Measurements from ENCODE around the gene C3.

Gene C3

GRCh38 chr19:6719540-6719861, 949 bp downstream of the C3 start:
- no peak overlapping the region for H3K4me3 ChIP-seq (ENCODE audit: low read length)
- no peak for DNase-seq (ENCODE audit: low read depth)
- TF ChIP-seq CTCF (conservative IDR thresholded peaks at IDR 0.05; ENCODE audit: low read length), result no peak

- H3K4me3 ChIP-seq (ENCODE audit: low read length), result no peak overlapping the region
- TF ChIP-seq CTCF (conservative IDR thresholded peaks at IDR 0.05; ENCODE audit: low read length), result no peak
- DNase-seq (ENCODE audit: low read depth), result peak; percentile 5
Measured at GRCh38 chr19:6718741-6719539, 1.5 kb downstream of the C3 start.

GRCh38 chr19:6718111-6718740, 2.2 kb downstream of the C3 start:
- H3K4me3 ChIP-seq (ENCODE audit: low read length), result no peak overlapping the region
- no peak for DNase-seq (ENCODE audit: low read depth)
- TF ChIP-seq CTCF (conservative IDR thresholded peaks at IDR 0.05; ENCODE audit: low read length), result no peak

- no peak for TF ChIP-seq CTCF (conservative IDR thresholded peaks at IDR 0.05; ENCODE audit: low read length)
- DNase-seq (ENCODE audit: low read depth), result peak; percentile 11
- no peak overlapping the region for H3K4me3 ChIP-seq (ENCODE audit: low read length)
Measured at GRCh38 chr19:6717441-6717971, 2.9 kb downstream of the C3 start.

GRCh38 chr19:6717036-6717435, 3.4 kb downstream of the C3 start:
- no peak for DNase-seq (ENCODE audit: low read depth)
- no peak overlapping the region for H3K4me3 ChIP-seq (ENCODE audit: low read length)
- no peak for TF ChIP-seq CTCF (conservative IDR thresholded peaks at IDR 0.05; ENCODE audit: low read length)

GRCh38 chr19:6716610-6716970, 3.9 kb downstream of the C3 start:
- no peak for TF ChIP-seq CTCF (conservative IDR thresholded peaks at IDR 0.05; ENCODE audit: low read length)
- no peak for DNase-seq (ENCODE audit: low read depth)
- no peak overlapping the region for H3K4me3 ChIP-seq (ENCODE audit: low read length)
